Naive thymus-derived CD8-positive, alpha-beta T cell (primary cell): Measurements from ENCODE around the gene PACSIN3. TPM values are rescaled to one million over a fixed set of nuclear protein-coding genes. Genes with fewer than 3 reads are reported as not detected.

Experiments used
- ATAC-seq, 2 donors: fragments of 150-1000 bp; cut with Tn5 transposase in 1 of 2; sonication (Bioruptor Pico), chemical (Tn5 transposase) in 1 of 2; 1 replicate in 1 of 2; 2 replicates in 1 of 2; pipeline ENCODE4 v1.10.0; 2021; ENCODE audit warnings: mild to moderate bottlenecking in 2 of 2, moderate library complexity in 2 of 2
- POLR2A ChIA-PET: fragments of 350-600 bp; sonication (Branson Sonifier 250); formaldehyde crosslinking; loops from one replicate; lab custom pipeline; 2021; ENCODE audit warnings: antibody characterized with exemption; lab: Charles Lee
- DNase-seq, 10 donors: peaks; one replicate each; pipeline versions ENCODE4 v3.0.0 to v3.0.0-alpha.2; 2020 to 2022
- H3K27ac Mint-ChIP-seq, 10 donors: one replicate each; pipeline ENCODE4 v1.8.0; 2020 to 2022; ENCODE audit warnings: mild to moderate bottlenecking in 10 of 10, mixed read lengths in 10 of 10, moderate library complexity in 4 of 10, inconsistent platforms in 1 of 10
- H3K27me3 Mint-ChIP-seq, 5 donors: one replicate each; pipeline ENCODE4 v1.8.0; 2021 to 2022; ENCODE audit warnings: mixed read lengths in 5 of 5
- H3K36me3 Mint-ChIP-seq, 3 donors: one replicate each; pipeline ENCODE4 v1.8.0; 2020 to 2022; ENCODE audit warnings: mixed read lengths in 3 of 3, mild to moderate bottlenecking in 2 of 3, inconsistent platforms in 1 of 3
- H3K4me1 Mint-ChIP-seq, 4 donors: one replicate each; pipeline ENCODE4 v1.8.0; 2021 to 2022; ENCODE audit warnings: mixed read lengths in 4 of 4
- H3K4me3 Mint-ChIP-seq, 10 donors: one replicate each; pipeline ENCODE4 v1.8.0; 2020 to 2022; ENCODE audit warnings: mild to moderate bottlenecking in 10 of 10, mixed read lengths in 10 of 10, moderate library complexity in 6 of 10, inconsistent platforms in 1 of 10
- H3K9me3 Mint-ChIP-seq, 9 donors: one replicate each; pipeline ENCODE4 v1.8.0; 2020 to 2022; ENCODE audit warnings: mixed read lengths in 9 of 9, mild to moderate bottlenecking in 3 of 9, inconsistent platforms in 1 of 9, moderate library complexity in 1 of 9
- polyA plus RNA-seq, 3 donors: library from polyadenylated mRNA; unstranded; fragments of 300-500 nt; fragmentation: Illumina TruSeq; gene quantifications; one replicate each; pipeline ENCODE4 v1.2.3, GENCODE V29; 2021
- total RNA-seq, 8 experiments: library from RNA in 2 of 8; stranded (reverse) in 2 of 8; gene quantifications; one replicate each; pipeline ENCODE4 v1.2.3 and lab custom pipeline; 2021 to 2026

PACSIN3 gene
- total and polyA plus RNA-seq, 5 experiments from 2014 or later = 0.25 to 0.80 TPM; not detected in 3

DNA sequence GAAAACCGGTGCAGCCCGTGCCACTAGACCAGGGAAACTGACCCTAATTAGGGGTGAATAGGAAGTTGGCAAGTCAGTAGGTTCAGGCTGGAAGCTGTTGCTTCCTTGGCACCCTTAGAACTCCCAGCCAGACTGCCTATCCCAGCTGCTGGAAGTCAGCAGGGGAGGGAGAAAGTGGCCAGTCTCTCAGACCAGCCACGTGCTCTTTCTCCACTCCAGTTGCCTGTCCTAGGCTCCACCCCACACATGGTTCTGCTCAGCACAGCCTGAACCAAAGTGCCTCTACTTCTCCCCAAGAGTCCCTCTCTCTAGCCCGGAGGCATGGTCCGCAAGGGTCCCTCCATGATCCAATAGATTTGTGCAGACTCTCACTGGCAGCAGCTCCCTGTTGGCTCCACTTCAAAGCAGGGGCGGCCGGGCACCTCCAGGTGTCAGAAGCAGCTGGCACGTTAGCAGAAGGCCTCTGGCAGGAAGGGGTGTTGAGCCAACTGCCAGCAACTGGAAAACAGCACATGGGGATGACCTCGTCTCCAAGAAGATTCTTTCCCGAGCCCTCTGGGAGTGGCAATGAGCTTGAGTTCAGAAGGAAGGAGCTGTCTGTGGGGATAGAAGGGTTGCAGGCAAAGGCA, 37.2 kb downstream of the PACSIN3 start:
- Mint-ChIP-seq H3K4me1 (peaks cover 18 to 28% (median 22%) of the 10 kb centered on the region in 4 donors), H3K4me3 (peak overlapping the region in 1 of 10 donors; percentile 6), H3K36me3 (peaks cover 0 to 5% (median 0%) of the 10 kb centered on the region in 3 donors), H3K27ac (peak overlapping the region in 3 of 10 donors; percentile 15 to 74 (median 61)), H3K9me3 (no peaks in the 10 kb centered on the region), H3K27me3 (no peaks in the 10 kb centered on the region)
- ATAC-seq (no peak), DNase-seq (no peak)
- POLR2A ChIA-PET = interaction anchor here (0.5 kb wide), 1 partner anchor 296 kb away, joined by 3 read pairs; no protein-coding TSS in a partner anchor

DNA sequence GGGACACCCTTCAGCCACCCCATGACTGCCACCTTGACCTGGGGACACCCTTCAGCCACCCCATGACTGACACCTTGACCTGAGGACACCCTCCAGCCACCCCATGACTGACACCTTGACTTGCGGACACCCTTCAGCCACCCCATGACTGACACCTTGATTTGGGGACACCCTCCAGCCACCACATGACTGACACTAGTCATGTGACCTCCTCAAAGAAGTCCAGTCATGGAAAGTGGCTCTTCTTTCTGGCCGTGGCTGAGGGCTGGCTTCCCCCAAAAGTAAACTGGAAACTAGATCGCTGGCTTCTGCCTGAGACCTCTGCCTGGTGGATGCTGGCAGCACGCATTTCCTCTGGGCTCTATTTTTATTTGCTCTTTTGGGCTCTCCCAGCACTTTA, 38.0 kb downstream of the PACSIN3 start:
- peak overlapping the region in 2 of 10 donors; percentile 66 to 75 for H3K27ac Mint-ChIP-seq
- DNase-seq (no peak), ATAC-seq (no peak)
- POLR2A ChIA-PET = no interaction called here
- no peak overlapping the region for H3K4me3 Mint-ChIP-seq
- H3K9me3 Mint-ChIP-seq = no peaks in the 10 kb centered on the region
- peaks cover 11 to 22% (median 16%) of the 10 kb centered on the region in 4 donors for H3K4me1 Mint-ChIP-seq
- H3K27me3 Mint-ChIP-seq = no peaks in the 10 kb centered on the region
- peaks cover 0 to 5% (median 0%) of the 10 kb centered on the region in 3 donors for H3K36me3 Mint-ChIP-seq

DNA sequence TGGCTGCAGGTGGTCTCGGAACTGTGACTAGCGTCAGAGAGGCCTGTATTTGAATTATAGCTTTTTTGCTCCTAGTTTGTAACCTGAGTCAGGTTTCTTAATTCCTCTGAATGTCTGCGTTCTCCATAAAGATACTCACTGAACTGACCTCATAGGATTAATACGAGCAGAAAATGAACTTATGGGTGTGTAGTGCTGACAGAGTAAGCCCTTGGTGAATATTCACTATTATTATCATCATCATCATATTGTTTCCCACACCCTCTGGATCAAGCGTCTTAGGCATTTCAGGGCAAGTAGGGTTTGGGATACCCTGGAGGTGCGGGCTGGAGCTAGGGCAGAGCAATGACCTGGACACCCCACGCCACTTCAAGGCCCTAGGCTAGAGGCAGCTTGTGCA, 38.6 kb downstream of the PACSIN3 start:
- H3K4me1 Mint-ChIP-seq = peaks cover 6 to 17% (median 11%) of the 10 kb centered on the region in 4 donors
- H3K9me3 Mint-ChIP-seq = no peaks in the 10 kb centered on the region
- POLR2A ChIA-PET = no interaction called here
- H3K36me3 Mint-ChIP-seq = peaks cover 0 to 5% (median 0%) of the 10 kb centered on the region in 3 donors
- H3K4me3 Mint-ChIP-seq = no peak overlapping the region
- no peak for DNase-seq
- H3K27me3 Mint-ChIP-seq = no peaks in the 10 kb centered on the region
- H3K27ac Mint-ChIP-seq = peak overlapping the region in 1 of 10 donors; percentile 75
- ATAC-seq = no peak

DNA sequence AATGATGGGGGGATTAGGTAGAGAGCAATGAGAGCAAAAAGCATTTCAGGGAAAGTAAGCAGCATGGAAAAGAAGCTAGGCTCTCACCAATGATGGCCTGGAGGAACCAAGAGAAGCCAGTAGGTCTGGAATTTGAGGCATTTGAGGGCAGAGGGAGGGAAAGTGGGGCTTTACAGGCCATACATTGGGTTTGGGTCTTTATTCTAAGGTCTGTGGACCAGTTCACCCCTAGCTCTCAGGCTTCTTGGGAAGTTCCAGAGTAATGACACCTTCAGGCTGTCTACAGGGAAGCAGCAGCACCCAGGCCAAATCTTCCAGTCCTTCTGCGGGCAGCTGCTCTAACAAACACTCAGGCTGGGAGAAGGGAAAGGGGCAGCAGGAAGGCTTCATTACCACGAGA, 39.0 kb downstream of the PACSIN3 start:
- no peak for ATAC-seq
- no peak overlapping the region for H3K4me3 Mint-ChIP-seq
- no peak for DNase-seq
- POLR2A ChIA-PET = interaction anchor here (0.5 kb wide), 1 partner anchor 429 kb away, joined by 4 read pairs; no protein-coding TSS in a partner anchor
- H3K27ac Mint-ChIP-seq = peak overlapping the region in 1 of 10 donors; percentile 5
- H3K9me3 Mint-ChIP-seq = no peaks in the 10 kb centered on the region
- H3K27me3 Mint-ChIP-seq = no peaks in the 10 kb centered on the region
- peaks cover 1 to 13% (median 8%) of the 10 kb centered on the region in 4 donors for H3K4me1 Mint-ChIP-seq
- H3K36me3 Mint-ChIP-seq = peaks cover 0 to 5% (median 0%) of the 10 kb centered on the region in 3 donors

DNA sequence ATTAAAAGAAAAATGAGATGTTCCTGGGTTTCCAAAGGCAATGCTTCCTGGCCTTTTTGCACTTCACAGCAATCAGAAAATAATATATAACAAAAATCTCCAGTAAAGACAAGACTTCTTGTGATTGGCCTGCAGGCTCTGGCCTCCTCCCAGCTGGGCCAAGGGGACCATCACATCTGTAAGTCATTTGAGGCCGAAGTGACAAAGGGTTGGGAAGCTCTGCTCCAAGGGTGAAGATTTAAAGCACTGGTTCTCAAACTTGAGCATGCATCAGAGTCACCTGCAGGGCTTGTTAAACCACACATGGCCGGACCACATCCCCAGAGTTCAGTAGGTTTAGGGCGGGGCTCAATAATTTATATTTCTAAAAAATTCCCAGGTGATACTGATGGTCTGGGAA, 41.7 kb downstream of the PACSIN3 start:
- Mint-ChIP-seq H3K27ac (no peak overlapping the region), H3K9me3 (no peaks in the 10 kb centered on the region), H3K4me3 (no peak overlapping the region), H3K36me3 (peaks cover 0 to 5% (median 0%) of the 10 kb centered on the region in 3 donors), H3K27me3 (no peaks in the 10 kb centered on the region), H3K4me1 (no peaks in the 10 kb centered on the region)
- ATAC-seq (no peak), DNase-seq (no peak)
- POLR2A ChIA-PET = no interaction called here

DNA sequence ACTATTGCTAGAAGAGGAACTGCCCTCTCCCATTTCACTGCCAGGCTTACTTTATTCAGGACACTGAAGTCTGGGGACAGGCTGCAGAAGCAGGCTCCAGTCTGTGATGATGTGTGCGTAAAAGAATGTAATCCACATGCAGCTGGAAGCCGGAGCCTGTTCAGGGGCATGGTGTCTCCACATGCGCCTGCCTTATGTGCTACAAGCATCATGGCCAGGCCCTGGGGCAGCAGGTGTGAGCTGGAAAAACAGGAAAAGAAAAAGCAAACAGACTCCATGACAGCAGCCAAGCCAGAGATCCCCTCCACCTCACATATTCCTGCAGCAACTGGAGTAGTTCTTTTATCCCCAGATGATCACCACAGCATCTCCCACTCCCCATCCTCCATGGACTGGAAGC, 42.9 kb downstream of the PACSIN3 start:
- Mint-ChIP-seq H3K36me3 (peaks cover 0 to 8% (median 3%) of the 10 kb centered on the region in 3 donors), H3K27me3 (no peaks in the 10 kb centered on the region), H3K4me1 (no peaks in the 10 kb centered on the region), H3K4me3 (no peak overlapping the region), H3K27ac (no peak overlapping the region), H3K9me3 (no peaks in the 10 kb centered on the region)
- ATAC-seq (no peak), DNase-seq (no peak)
- POLR2A ChIA-PET = interaction anchor here (1.1 kb wide), 1 partner anchor 9 kb away, joined by 3 read pairs; no protein-coding TSS in a partner anchor

DNA sequence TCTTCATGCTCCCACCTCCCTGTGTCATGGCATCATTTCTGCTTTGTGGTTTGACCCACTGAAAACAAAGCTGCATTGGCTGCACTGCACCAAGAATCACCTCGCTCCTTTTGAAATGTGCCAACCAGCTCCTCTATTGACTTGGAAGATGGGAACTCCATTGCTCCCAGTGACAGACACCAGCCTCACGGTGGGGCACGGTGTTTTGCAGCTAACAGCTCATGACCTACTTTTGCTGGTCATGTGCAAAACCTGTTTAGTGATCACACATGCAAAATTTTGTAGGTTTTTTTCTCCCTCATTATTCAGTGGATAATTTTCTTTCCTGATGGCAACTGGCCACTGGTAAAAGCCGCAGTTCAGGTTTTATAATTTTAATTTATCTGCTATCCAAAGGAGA, 46.4 kb downstream of the PACSIN3 start:
- H3K4me1 Mint-ChIP-seq = no peaks in the 10 kb centered on the region
- no peak overlapping the region for H3K27ac Mint-ChIP-seq
- no peaks in the 10 kb centered on the region for H3K27me3 Mint-ChIP-seq
- DNase-seq = no peak
- POLR2A ChIA-PET = no interaction called here
- no peak overlapping the region for H3K4me3 Mint-ChIP-seq
- no peak for ATAC-seq
- peaks cover 0 to 24% (median 15%) of the 10 kb centered on the region in 3 donors for H3K36me3 Mint-ChIP-seq
- no peaks in the 10 kb centered on the region for H3K9me3 Mint-ChIP-seq

DNA sequence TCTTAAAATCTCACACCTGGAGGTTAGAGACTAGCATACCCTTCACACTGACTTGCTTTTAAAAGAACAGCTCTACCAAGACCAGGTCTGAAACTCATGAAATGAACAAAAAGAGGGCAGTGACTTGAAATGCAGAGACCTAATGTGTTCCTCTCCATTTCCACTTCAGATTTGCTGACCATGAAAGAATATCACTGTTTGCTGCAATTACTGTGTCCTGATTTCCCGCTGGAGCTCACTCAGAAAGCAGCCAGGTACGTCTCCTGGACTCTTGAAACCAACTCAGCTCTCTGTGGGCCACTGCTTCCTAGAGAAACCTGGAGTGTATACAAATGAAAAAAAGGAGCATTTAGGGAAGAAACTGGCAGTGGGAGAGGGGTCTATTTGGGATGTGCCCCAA, 48.8 kb downstream of the PACSIN3 start:
- no peak for DNase-seq
- ATAC-seq = no peak
- Mint-ChIP-seq H3K36me3 (peaks cover 0 to 24% (median 15%) of the 10 kb centered on the region in 3 donors), H3K27me3 (no peaks in the 10 kb centered on the region), H3K4me1 (no peaks in the 10 kb centered on the region), H3K27ac (peak overlapping the region in 1 of 10 donors; percentile 15), H3K9me3 (no peaks in the 10 kb centered on the region), H3K4me3 (no peak overlapping the region)
- POLR2A ChIA-PET = no interaction called here

DNA sequence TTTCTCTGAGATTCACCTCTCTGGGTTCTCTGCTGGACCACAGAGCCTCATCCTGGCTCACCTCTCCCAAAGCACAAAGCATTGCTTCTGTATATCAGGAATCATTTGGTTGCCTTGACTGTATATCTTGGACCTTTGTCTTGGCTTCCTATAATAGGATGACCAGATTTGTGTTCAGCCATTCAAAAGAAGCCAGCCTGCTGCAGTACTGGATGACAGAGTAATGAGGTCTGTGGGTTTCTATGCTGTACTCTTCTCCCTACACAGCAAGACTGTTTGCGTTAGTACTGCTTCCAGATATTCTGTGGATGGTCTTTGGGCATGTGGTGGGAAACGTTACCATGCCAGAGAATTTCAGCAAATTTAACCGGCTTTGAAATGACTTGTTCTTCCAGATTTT, 49.3 kb downstream of the PACSIN3 start:
- H3K9me3 Mint-ChIP-seq = no peaks in the 10 kb centered on the region
- ATAC-seq = no peak
- no peaks in the 10 kb centered on the region for H3K4me1 Mint-ChIP-seq
- no peak for DNase-seq
- H3K27me3 Mint-ChIP-seq = no peaks in the 10 kb centered on the region
- H3K27ac Mint-ChIP-seq = no peak overlapping the region
- POLR2A ChIA-PET = no interaction called here
- H3K36me3 Mint-ChIP-seq = peaks cover 0 to 24% (median 15%) of the 10 kb centered on the region in 3 donors
- no peak overlapping the region for H3K4me3 Mint-ChIP-seq

DNA sequence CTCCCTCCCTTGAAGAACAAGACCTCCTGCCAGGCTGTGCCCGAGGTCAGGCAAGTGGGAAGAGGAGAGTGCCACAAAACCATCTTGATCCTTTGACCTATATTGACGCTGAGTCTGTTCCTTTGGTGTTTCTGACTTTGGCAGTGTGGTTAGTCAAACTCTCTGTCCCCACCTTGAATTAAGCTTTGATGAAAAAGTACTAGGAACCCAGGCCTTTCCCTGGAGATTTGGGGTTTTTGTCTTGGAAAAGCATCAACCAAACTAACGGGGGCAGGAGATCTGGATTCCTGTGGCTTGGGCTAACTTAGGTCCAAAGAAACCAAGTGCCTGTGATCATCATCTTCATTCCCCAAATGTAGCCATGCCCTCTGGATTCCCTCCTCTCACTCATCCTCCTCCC, 49.9 kb downstream of the PACSIN3 start:
- no peak for DNase-seq
- Mint-ChIP-seq H3K4me3 (no peak overlapping the region), H3K27ac (no peak overlapping the region), H3K27me3 (no peaks in the 10 kb centered on the region), H3K9me3 (no peaks in the 10 kb centered on the region), H3K36me3 (peaks cover 0 to 24% (median 15%) of the 10 kb centered on the region in 3 donors), H3K4me1 (no peaks in the 10 kb centered on the region)
- ATAC-seq = no peak
- POLR2A ChIA-PET = no interaction called here

DNA sequence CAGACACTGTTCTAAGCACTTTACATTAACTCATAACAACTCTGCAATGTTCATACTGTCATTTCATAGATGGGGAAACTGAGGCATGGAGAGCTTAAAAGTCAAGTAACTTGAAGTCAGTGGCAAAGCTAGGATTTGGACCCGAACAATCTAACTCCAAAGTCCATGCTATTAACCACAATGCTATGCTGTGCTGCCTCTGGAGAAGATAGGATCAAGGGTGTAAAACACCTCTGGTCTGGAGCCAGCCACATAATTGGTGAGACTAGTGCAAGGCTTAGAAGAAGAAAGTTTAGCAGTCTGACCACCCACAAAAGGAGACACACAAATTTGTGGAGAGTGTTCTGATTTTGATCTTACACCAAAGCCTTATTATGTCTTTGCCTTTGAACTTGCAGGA, 53.3 kb downstream of the PACSIN3 start:
- Mint-ChIP-seq H3K27ac (no peak overlapping the region), H3K36me3 (peaks cover 0 to 15% (median 11%) of the 10 kb centered on the region in 3 donors), H3K4me3 (no peak overlapping the region), H3K27me3 (no peaks in the 10 kb centered on the region), H3K9me3 (no peaks in the 10 kb centered on the region), H3K4me1 (peaks cover 0 to 2% (median 0%) of the 10 kb centered on the region in 4 donors)
- ATAC-seq = no peak
- DNase-seq = no peak
- POLR2A ChIA-PET = no interaction called here

DNA sequence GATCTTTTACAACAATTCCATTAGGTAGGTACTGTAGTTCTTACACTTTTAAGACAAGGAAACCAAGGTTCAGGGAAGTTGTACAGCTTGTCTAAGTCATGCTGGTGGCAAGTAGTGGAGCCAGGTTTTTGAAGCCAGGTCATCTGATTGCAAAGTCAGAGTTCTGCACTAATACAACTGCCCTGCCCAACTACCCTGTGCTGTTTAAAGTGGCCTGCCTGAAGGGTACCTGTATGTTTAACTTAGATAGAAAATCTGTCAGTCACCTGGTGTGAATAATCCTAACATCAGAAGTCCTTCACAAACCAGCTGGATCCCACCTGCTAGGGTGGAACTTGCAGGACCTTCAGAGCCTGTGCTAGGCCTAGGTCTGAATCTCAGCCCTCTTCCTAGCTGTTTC, 53.7 kb downstream of the PACSIN3 start:
- POLR2A ChIA-PET = no interaction called here
- no peak overlapping the region for H3K27ac Mint-ChIP-seq
- H3K4me1 Mint-ChIP-seq = peaks cover 0 to 2% (median 0%) of the 10 kb centered on the region in 4 donors
- H3K4me3 Mint-ChIP-seq = no peak overlapping the region
- peaks cover 0 to 10% (median 6%) of the 10 kb centered on the region in 3 donors for H3K36me3 Mint-ChIP-seq
- H3K27me3 Mint-ChIP-seq = no peaks in the 10 kb centered on the region
- no peak for DNase-seq
- no peaks in the 10 kb centered on the region for H3K9me3 Mint-ChIP-seq
- ATAC-seq = no peak

DNA sequence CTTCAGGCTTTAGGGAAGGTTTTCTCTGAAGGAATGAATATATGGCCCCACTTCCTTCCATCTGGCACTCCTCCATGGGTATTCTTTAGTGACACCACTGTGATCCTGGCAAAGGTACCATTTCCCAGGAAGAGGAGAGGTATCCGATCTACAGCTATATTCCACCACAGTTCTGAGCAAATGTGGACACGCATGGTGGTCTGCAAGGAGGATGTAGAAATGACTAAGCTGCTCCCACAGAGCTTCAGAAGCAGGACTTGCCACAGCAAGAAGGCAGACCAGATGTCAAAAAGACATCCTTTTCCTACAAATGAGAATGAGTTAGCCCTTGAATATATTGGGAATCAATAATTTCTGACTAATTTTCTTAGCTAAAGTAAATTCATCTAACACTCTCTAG, 55.1 kb downstream of the PACSIN3 start:
- Mint-ChIP-seq H3K27ac (no peak overlapping the region), H3K4me1 (peaks cover 0 to 2% (median 0%) of the 10 kb centered on the region in 4 donors), H3K9me3 (no peaks in the 10 kb centered on the region), H3K27me3 (no peaks in the 10 kb centered on the region), H3K4me3 (no peak overlapping the region), H3K36me3 (no peaks in the 10 kb centered on the region)
- DNase-seq (no peak), ATAC-seq (no peak)
- POLR2A ChIA-PET = no interaction called here
